ENCODE data around the gene TRPM1.
A peak's percentile ranks its signal among the peaks of the same experiment; 100 is the strongest.

Gene TRPM1

GRCh38 chr15:31017311-31017710 is 84.2 kb downstream of the TRPM1 start:
- DNase-seq (ENCODE audit: low spot score) = no peak

GRCh38 chr15:31016446-31016915 is 85.0 kb downstream of the TRPM1 start:
- DNase-seq (ENCODE audit: low spot score) = no peak

GRCh38 chr15:31014608-31014925 is 87.0 kb downstream of the TRPM1 start:
- DNase-seq (ENCODE audit: low spot score) = no peak

- no peak for DNase-seq (ENCODE audit: low spot score)
These were observed 87.5 kb downstream of the TRPM1 start for GRCh38 chr15:31013863-31014607.

- no peak for DNase-seq (ENCODE audit: low spot score)
These were observed 89.1 kb downstream of the TRPM1 start for GRCh38 chr15:31012455-31012854.

- no peak for DNase-seq (ENCODE audit: low spot score)
These were observed 91.5 kb downstream of the TRPM1 start for GRCh38 chr15:31010036-31010435.

GRCh38 chr15:31005660-31006059 is 95.9 kb downstream of the TRPM1 start:
- no peak for DNase-seq (ENCODE audit: low spot score)

GRCh38 chr15:31004220-31004733 is 97.2 kb downstream of the TRPM1 start:
- no peak for DNase-seq (ENCODE audit: low spot score)

GRCh38 chr15:31001702-31002101 is 99.8 kb downstream of the TRPM1 start:
- DNase-seq (ENCODE audit: low spot score) = no peak

- no peak for DNase-seq (ENCODE audit: low spot score)
These were observed 101.8 kb downstream of the TRPM1 start for GRCh38 chr15:30999729-31000128.

GRCh38 chr15:30997270-30997669 is 104.3 kb downstream of the TRPM1 start:
- no peak for DNase-seq (ENCODE audit: low spot score)

- DNase-seq (ENCODE audit: low spot score) = peak; percentile 40
These were observed 109.2 kb downstream of the TRPM1 start for GRCh38 chr15:30992249-30992864.

- peak; percentile 58 for DNase-seq (ENCODE audit: low spot score)
These were observed 110.0 kb downstream of the TRPM1 start, which contains the start of gene MTMR10 for GRCh38 chr15:30991255-30992235. MTMR10 (minus strand) TSS chr15:30991628; CDS start chr15:30991506, 122 bp downstream.

GRCh38 chr15:30990446-30991254 is 110.9 kb downstream of the TRPM1 start:
- DNase-seq (ENCODE audit: low spot score) = peak; percentile 25

GRCh38 chr15:30990036-30990435 is 111.5 kb downstream of the TRPM1 start:
- no peak for DNase-seq (ENCODE audit: low spot score)

GRCh38 chr15:30985081-30985531 is 116.4 kb downstream of the TRPM1 start:
- peak; percentile 62 for DNase-seq (ENCODE audit: low spot score)

- peak; percentile 49 for DNase-seq (ENCODE audit: low spot score)
These were observed 117.0 kb downstream of the TRPM1 start for GRCh38 chr15:30984542-30984941.

- DNase-seq (ENCODE audit: low spot score) = no peak
These were observed 117.4 kb downstream of the TRPM1 start for GRCh38 chr15:30984118-30984517.

GRCh38 chr15:30979457-30979856 is 122.1 kb downstream of the TRPM1 start:
- DNase-seq (ENCODE audit: low spot score) = no peak

- no peak for DNase-seq (ENCODE audit: low spot score)
These were observed 123.2 kb downstream of the TRPM1 start for GRCh38 chr15:30978328-30978727.

GRCh38 chr15:30974112-30974511 is 127.4 kb downstream of the TRPM1 start:
- no peak for DNase-seq (ENCODE audit: low spot score)

All from cerebellar cortex (tissue), 1 donor.